ENCODE measurements around the gene SCYL1.

Gene SCYL1

DNA sequence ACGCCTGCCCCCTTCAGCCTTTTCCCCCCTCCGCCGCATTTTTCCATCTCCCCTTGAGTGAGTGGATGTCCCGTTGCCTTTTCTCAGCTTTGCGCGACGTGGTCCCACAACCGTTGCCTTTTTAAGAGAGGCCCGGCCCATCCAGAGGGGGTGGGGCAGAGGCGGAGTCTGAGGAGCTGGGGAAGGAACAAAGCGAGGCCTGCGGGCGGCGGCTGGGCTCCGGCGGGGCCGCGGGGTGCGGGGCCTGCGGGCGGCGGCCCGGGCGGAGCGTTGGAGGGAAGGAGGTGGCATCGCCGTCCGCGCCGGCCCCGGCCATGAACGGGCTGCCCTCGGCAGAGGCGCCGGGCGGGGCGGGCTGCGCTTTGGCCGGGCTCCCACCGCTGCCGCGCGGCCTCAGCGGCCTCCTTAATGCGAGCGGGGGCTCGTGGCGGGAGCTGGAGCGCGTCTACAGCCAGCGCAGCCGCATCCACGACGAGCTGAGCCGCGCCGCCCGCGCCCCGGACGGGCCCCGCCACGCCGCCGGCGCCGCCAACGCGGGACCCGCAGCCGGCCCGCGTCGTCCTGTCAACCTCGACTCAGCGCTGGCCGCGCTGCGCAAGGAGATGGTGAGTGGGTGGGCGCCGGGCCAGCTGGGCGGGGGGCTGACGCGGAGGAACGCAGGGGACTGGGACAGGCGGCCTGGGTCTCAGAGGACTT lies 47.6 kb downstream of the SCYL1 start, which contains the start of gene FAM89B:
Gene FAM89B, plus strand, starts transcription at position 183 of the 696 bp plus-strand sequence. Its CDS starts 132 bp downstream, at position 315.
- peak; percentile 64 for DNase-seq

DNA sequence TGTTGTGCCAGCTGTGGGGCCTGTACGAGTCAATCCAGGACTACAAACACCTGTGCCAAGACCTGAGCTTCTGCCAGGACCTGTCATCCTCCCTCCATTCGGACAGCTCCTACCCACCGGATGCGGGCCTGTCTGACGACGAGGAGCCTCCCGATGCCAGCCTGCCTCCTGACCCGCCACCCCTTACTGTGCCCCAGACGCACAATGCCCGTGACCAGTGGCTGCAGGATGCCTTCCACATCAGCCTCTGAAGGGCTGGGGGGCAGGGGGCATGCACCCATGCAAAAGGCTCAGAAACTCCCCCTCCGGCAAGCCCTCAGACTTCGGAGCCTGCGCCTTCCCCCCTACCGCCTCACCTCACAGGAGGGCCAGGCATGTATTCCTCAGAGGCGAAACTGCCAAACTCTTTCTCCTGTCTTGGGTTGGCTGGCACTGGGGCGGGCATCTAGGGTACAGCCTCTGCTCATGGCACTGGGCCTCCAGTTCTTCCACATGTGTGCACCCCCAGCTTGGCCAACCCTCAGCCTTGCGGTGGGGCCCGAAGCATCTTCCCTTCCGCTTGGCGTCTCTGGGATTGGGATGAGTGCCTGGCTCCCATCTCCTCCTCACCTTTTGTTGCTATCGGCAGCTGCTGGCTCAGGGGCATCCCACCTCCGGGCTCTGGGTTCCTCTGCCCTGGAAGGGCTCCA lies 48.7 kb downstream of the SCYL1 start:
- DNase-seq: no peak

DNA sequence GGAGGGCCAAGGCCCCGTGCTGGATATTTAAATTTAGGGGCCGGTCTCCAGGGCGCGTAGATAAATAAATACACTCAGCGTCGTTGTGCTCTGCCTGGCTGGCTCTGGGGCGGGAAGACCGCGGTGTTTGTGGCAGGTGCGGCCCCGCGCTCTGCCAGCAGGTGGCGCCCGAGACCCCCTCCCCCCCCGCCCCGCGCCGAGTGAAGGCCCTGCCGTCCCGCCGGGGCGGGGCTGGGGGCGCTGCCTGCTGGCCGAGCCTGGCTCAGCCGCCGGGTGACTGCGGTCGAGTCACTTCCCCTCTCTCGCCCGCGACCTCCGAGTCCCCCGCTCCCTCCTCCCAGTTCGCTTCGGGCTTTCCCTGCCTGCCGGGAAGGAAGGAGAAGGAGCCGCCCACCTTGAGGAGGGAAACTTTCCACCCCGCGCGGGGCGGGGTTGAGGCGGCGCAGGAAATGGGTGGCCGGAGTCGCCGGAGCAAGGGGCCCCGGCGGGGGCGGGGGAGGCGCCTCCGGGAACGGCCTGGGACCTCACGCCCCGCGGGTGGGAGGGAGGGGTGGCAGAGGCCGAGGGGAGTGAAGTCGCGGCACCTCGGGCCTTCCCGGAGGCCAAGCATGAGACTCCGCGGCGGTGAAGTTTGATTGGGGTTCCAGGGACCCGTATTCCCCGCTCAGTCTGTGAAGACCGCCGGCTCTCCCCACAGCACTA lies 49.4 kb downstream of the SCYL1 start:
- no peak for DNase-seq

DNA sequence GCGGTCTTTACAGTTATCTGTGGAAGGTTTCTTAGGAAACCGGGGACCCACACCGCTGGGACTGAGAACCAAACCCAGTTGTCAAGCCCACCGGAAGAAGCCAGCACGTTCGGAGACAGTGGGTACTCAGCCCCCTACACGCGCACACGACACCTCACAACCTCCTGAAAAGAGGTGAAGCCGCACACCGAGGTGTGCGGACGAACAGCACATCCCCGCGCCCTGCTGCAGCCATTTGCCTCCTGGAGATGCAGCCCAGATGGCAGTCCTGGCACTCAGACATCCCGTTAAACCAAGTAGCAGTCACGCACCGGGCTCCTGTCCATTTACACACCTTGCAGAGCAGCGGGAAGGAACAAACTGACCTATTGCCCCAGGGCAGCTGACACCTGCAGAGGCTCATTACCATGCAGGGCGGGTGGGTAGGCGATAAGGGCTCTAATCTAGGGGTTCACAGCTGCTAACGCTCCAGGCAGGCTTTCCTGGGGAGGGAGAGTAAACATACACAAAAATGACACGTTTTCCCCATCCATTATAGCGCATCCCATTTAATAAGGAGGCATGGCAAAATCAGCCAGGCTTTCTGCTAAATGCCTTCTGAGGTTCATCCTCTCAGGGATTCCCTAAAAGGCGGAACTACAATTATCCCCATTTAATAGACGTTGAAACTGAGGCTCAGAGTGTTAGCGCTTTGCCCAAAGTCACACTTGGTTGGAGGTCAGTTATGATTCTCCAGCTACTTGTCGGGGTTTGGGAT lies 50.1 kb downstream of the SCYL1 start:
- DNase-seq: no peak

GRCh38 chr11:65575568-65576231 lies 50.8 kb downstream of the SCYL1 start, which contains the start of gene EHBP1L1:
Gene EHBP1L1, plus strand, starts transcription at chr11:65576053. Its CDS starts 250 bp downstream, at chr11:65576303.
- no peak for DNase-seq

GRCh38 chr11:65576232-65576866 lies 51.5 kb downstream of the SCYL1 start:
- DNase-seq: no peak

GRCh38 chr11:65576867-65577755 lies 52.2 kb downstream of the SCYL1 start:
- DNase-seq: no peak

- DNase-seq: no peak
Observed at GRCh38 chr11:65577756-65578109, 52.9 kb downstream of the SCYL1 start.

DNA sequence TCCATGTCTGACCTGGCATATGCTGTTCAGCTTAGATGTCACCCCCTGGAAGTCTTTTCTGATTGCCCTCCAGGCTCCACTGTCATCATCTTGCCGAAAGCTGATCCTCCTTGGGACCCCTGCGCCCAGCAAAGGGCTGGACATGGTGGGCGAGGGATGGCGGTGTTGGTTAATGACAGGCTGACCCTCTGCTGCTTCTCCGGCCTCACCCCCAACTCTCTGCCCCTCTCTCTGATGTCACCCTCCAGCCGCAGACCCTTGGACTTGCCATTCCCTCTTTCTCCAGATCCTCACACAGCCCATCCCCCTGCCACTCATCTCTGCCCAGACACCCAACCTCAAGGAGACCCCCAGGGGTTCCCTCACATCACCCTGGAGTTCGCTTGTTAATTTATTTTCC lies 53.3 kb downstream of the SCYL1 start:
- no peak for DNase-seq

DNA sequence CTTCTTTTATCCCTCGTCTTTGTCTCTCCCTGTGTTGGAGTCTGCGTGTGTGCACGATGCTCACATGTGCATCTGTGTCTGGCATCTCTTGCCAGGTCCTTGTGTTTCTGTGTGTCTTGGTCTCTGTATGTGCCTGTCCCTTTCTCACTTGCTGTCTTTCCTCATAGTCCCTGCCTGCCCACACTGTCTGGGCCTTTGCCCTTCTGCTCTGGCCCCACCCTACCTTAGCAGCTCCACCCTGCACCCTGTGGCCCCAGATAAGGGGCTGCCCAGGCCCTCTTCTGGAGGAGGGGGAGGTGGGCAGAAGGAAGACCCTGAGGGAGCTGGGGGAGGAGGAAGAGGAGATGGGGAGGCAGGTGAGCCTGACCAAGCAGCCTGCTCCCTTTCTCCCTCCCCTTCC lies 53.8 kb downstream of the SCYL1 start:
- DNase-seq: no peak

DNA sequence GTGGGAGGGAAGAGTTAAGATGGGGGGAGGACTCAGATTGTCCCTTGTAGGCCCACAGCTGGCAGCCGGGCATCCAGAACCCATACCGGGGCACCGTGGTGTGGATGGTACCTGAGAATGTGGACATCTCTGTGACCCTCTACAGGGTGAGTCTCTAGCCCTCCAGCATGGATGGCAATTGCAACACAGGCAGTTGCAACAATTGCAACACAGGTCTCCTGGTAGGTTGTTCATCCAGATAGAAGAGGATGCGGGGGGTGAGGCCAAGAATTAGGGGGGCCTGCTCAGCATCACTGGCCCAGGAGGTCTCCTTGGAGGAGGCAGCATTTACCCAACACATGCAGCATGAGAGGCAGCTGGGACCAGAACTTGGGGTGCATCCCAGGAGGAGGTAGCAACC lies 54.4 kb downstream of the SCYL1 start:
- DNase-seq: no peak

DNA sequence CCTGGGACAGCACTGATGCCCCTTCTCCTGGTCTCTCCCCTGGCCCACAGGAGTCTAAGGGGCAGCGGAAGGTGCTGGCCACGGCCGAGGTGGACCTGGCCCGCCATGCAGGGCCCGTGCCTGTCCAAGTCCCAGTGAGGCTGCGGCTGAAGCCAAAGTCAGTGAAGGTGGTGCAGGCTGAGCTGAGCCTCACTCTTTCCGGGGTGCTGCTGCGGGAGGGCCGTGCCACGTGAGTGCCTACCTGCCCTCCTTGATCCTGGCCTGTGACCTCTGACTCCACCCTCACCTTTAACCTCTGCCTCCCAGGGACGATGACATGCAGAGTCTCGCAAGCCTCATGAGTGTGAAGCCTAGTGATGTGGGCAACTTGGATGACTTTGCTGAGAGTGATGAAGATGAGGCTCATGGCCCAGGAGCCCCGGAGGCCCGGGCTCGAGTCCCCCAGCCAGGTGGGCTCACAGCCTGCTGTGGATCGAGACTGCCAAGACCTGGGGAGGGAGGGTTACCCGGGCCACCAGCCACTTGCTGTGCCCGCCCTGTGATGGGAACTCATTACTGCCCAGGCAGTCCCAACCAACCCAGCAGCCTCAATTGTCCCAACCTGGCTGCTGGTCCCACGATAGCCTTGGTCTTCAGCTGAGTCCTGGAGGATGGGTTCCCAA lies 55.3 kb downstream of the SCYL1 start:
- no peak for DNase-seq

DNA sequence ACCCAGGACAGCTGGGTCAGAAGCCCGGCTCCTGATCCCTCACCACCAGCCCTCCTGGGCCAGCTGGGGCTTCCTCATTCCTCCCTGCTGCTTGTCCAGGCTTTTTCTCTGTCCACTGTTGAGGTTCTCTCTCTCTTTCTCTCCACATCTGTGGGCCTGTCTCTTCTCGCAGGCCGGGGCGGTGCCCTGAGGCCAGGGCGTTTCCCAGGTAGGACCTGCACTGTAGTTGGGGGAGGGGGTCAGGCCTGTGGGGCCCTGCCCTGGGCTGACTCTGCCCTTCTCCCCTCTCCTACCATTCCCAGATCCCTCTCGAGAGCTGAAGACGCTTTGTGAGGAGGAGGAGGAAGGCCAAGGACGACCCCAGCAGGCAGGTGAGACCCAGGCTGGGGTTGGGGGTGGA lies 55.9 kb downstream of the SCYL1 start:
- no peak for DNase-seq

GRCh38 chr11:65581928-65582327 lies 57.0 kb downstream of the SCYL1 start:
- no peak for DNase-seq

DNA sequence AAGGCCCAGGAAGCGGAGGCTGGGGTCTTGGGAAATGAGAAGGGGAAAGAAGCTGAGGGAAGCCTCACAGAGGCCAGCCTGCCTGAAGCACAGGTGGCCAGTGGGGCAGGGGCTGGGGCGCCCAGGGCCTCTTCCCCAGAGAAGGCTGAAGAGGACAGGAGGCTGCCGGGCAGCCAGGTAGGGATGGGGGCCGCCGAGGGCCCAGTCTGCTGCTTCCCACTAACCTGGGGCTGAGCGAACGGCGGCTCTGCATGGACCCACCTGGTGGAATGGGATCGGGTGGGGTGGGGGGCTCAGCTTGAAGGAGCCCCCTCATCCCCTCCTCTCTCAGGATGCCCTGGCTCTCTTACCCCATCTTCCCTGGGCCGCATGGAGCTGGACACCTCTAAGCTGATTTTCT lies 58.7 kb downstream of the SCYL1 start:
- no peak for DNase-seq

DNA sequence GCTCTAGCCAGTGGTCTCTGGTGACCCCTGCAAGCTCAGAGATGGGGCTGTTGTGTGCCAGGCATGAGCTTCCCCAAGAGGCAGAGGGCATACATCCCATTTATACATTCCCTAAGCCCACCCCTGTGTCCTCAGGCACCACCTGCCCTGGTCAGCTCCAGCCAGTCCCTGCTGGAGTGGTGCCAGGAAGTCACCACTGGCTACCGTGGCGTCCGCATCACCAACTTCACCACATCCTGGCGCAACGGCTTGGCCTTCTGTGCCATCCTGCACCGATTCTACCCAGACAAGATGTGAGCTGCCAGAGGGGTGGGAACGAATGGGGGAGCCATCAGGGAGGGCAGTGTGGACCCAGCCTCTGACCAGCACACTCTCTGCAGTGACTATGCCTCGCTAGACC lies 59.2 kb downstream of the SCYL1 start:
- DNase-seq: no peak

GRCh38 chr11:65584723-65585171 lies 59.9 kb downstream of the SCYL1 start:
- no peak for DNase-seq

DNA sequence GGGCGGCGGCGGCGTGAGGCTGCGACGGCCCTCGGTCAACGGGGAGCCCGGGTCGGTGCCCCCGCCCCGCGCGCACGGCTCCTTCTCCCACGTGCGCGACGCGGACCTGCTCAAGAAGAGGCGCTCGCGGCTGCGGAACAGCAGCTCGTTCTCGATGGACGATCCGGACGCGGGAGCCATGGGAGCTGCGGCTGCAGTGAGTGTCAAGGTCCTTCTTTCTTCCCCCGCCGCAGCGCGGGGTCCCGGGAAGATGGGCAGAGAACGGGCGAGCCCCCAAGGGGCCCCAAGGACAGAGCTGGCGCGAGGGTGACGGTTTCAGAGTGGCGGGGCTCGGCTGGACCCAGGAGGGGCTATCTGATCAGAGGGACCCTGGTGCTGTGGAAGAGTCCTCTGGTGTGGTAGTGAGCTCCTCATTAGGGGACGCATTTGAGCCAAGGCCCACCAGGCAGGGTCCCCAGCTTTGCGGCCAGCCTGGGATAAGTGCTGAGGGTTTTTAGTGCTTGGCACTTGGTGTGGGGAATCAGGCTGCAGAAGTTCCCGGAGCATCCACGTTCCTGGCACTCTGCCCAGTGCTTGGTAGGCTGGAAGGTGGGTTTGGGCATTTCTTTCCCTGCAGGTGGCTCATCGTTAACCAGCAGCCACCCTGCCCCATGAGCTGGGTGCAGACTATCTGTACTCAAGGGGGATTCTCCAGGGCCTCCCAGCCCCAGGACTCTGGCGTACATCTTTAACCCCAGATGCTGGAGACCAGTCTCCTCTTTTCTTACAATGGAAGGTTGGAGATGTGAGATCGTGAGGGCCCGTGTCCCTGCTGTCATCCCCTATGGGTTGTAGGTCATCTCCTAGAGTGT lies 60.7 kb downstream of the SCYL1 start:
- no peak for DNase-seq

DNA sequence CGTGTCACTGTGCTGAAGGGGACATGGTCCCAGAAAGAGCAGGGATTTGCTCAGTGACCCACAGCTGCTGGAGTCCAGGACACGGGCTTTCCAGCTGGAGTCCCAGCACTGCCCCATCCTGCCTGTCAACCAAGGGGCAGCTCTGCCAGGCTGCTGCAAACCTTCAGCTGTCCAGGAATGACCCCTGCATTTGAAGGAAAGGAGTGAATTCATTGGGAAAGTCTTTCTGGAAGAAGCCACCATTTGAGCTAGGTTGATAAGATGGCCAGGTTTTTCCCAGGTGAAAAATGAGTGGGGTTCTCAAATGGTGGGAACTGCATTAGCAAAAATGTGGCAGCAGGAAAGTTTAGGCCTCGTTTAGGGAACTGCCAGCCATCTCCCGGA lies 61.4 kb downstream of the SCYL1 start:
- DNase-seq: no peak

Data from NCI-H1092 (cell line).